AG04450 (cell line): ENCODE results near the gene ZC3H15. TPM values are rescaled to one million over a fixed set of nuclear protein-coding genes. Genes with fewer than 3 reads are reported as not detected.

Experiments used
- CTCF ChIA-PET: fragments of 300-600, 350-600 bp; formaldehyde crosslinking; extraction: SDS; loops from one replicate; lab custom pipeline; 2022; ENCODE audit warnings: antibody characterized with exemption, inconsistent platforms; lab: Charles Lee
- POLR2A ChIA-PET: fragments of 350-600 bp; formaldehyde crosslinking; extraction: SDS; loops from one replicate; lab custom pipeline; 2021; ENCODE audit warnings: antibody characterized with exemption, inconsistent platforms; lab: Yijun Ruan, JAX
- DNase-seq: peaks from one replicate; pipeline ENCODE4 v3.0.0-alpha.2; 2011; ENCODE audit warnings: low read depth, low spot score
- H3K27ac ChIP-seq: one replicate; pipeline ENCODE4 v1.5.1; 2012; ENCODE audit warnings: low read depth, low read length, control low read depth
- H3K27me3 ChIP-seq: one replicate; pipeline ENCODE4 v1.6.0; 2012; ENCODE audit warnings: low read length; ENCODE audit not compliant: control insufficient read depth, insufficient read depth
- H3K4me3 ChIP-seq: 2 replicates; pipeline ENCODE4 v1.5.1; 2011; ENCODE audit warnings: mild to moderate bottlenecking, low read depth, low read length, control low read depth
- H3K9me3 ChIP-seq: 2 replicates; pipeline ENCODE4 v1.5.1; 2012; ENCODE audit warnings: low read length; ENCODE audit not compliant: control insufficient read depth, insufficient read depth
- CTCF ChIP-seq: IDR thresholded peaks from 2 replicates; pipeline ENCODE4 v1.5.1; 2011; ENCODE audit warnings: low read depth, low read length, control low read depth, inconsistent platforms
- polyA plus RNA-seq: library from polyadenylated mRNA; depleted of rRNA; stranded (reverse); fragments of >200 nt; gene quantifications from 2 replicates; pipeline ENCODE4 v1.2.3, GENCODE V29; 2011

The ZC3H15 gene
- polyA plus RNA-seq, 1 experiment, result 107 TPM

GRCh38 chr2:186522450-186522849 lies 36.4 kb downstream of the ZC3H15 start:
- CTCF ChIA-PET, result no interaction called here
- Histone ChIP-seq H3K27me3 (no peaks in the 10 kb centered on the region), H3K4me3 (no peak overlapping the region), H3K9me3 (no peaks in the 10 kb centered on the region), H3K27ac (no peak overlapping the region)
- POLR2A ChIA-PET, result interaction anchor here (1.2 kb wide), 1 partner anchor 67 kb away, joined by 3 read pairs; the partner anchor contains the start of gene ITGAV
- DNase-seq, result no peak
- TF ChIP-seq CTCF, result no peak

GRCh38 chr2:186523791-186524190 lies 37.7 kb downstream of the ZC3H15 start:
- ChIA-PET CTCF (no interaction called here), POLR2A (interaction anchor here (1.2 kb wide), 1 partner anchor 66 kb away, joined by 3 read pairs; the partner anchor contains the start of gene ITGAV)
- no peak for TF ChIP-seq CTCF
- H3K9me3 ChIP-seq, result no peaks in the 10 kb centered on the region
- no peaks in the 10 kb centered on the region for H3K27me3 ChIP-seq
- H3K27ac ChIP-seq, result no peak overlapping the region
- H3K4me3 ChIP-seq, result no peak overlapping the region
- no peak for DNase-seq

GRCh38 chr2:186526281-186526680 lies 40.2 kb downstream of the ZC3H15 start:
- POLR2A ChIA-PET, result no interaction called here
- TF ChIP-seq CTCF, result no peak
- CTCF ChIA-PET, result no interaction called here
- H3K9me3 ChIP-seq, result no peaks in the 10 kb centered on the region
- no peak for DNase-seq
- H3K4me3 ChIP-seq, result no peak overlapping the region
- H3K27me3 ChIP-seq, result no peaks in the 10 kb centered on the region
- no peak overlapping the region for H3K27ac ChIP-seq

- no peaks in the 10 kb centered on the region for H3K27me3 ChIP-seq
- H3K9me3 ChIP-seq, result no peaks in the 10 kb centered on the region
- ChIA-PET POLR2A (no interaction called here), CTCF (no interaction called here)
- H3K27ac ChIP-seq, result no peak overlapping the region
- H3K4me3 ChIP-seq, result no peak overlapping the region
- no peak for TF ChIP-seq CTCF
- DNase-seq, result no peak
Observed at GRCh38 chr2:186530314-186530713, 44.3 kb downstream of the ZC3H15 start.

- no peak for TF ChIP-seq CTCF
- no peak overlapping the region for H3K4me3 ChIP-seq
- H3K27ac ChIP-seq, result no peak overlapping the region
- no peaks in the 10 kb centered on the region for H3K9me3 ChIP-seq
- ChIA-PET POLR2A (no interaction called here), CTCF (interaction anchor here (0.6 kb wide), 1 partner anchor 112 kb away, joined by 4 read pairs; no protein-coding TSS in a partner anchor)
- no peaks in the 10 kb centered on the region for H3K27me3 ChIP-seq
- DNase-seq, result no peak
Observed at GRCh38 chr2:186531257-186531775, 45.3 kb downstream of the ZC3H15 start.
